Activated T-cell treated with anti-CD3 and anti-CD28 coated beads for 24 hours (primary cell): ENCODE measurements around the gene SMARCD1.

Experiments
- DNase-seq: peaks from one replicate; pipeline ENCODE4 v3.0.0-alpha.2; 2020; ENCODE audit warnings: low read depth

The SMARCD1 gene

DNA sequence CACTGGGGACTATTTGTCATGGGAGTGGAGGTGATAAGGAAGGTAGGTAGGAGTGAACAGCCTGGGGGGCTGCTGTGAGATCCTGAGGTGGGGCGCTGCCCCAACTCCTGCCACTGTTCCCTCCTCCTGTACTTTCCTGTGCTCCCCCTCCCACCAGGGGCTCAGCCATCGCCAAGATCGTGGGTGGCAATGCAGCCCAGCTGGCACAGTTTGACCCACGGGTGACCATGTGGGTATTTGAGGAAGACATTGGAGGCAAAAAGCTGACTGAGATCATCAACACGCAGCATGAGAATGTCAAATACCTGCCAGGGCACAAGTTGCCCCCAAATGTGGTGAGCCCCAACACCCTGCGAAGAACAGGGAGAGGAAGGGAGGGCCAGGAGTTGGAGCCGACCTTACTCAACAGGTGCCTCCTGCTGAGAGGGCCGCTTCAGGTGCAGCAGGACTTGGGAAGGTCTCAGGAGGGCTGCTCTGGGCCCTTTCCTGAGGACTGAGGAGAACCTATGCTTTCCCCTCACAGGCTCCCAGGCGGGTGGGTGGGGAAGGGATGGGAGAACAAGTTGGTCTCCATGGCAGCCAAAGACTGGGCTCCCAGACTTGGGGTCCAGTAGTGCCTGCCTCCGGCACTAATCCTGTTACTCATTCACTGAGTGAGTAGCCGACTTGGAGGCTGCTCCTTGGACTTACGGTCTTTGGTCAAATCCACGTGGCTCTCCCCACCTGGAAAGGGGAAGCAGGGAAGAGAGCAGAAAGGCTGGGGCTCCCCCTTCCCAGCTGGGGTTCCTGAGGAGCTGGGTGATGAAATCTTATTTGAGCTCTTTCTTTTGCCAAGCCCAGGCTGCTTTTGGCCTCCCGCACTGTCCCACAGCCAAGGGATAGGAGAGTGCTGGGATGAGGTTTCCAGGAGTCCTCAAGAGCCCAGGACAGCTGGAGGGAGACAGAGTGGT lies 19.6 kb downstream of the SMARCD1 start:
- no peak for DNase-seq

DNA sequence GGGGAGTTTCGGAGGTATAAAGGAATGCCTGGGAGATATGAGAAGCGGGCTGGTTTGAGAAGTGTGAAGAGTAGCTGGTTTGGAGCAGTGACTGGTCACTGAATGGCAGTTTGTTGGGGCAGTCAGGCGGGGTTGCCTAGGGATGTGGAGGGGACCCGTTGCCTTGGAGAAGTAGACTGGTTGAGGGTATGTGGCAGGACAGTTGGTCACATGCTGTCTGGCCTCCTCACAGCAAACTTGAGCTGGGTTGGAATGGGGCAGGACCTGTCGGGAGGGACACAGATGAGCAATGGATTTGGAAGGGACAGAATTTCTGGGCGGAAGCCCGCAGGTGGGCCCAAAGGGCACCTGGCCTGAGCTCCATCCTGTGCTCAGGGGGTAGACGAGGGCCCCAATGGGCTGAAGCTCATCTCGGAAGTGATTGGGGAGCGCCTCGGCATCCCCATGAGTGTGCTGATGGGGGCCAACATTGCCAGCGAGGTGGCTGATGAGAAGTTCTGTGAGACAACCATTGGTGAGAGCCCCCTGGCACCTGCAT lies 20.8 kb downstream of the SMARCD1 start:
- no peak for DNase-seq

DNA sequence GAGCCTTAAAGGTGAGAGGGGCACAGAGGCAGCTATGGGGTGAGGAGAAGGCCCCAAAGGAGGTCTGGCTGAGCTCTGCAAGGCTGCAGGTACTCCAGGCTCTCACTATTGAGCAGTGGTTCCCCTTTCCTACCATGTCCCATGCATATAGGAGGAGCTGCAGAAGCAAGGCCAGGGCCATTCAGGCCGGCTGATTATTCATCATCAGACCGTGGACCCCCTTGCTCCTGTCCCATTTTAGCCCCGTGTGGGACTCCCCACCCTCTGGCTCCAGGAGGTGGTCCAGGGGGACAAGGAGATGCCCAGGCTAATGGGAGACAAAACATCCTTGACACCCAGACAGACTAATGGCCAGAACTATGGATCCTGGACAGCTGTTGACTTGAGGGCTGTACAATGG lies 21.8 kb downstream of the SMARCD1 start:
- DNase-seq, result no peak

DNA sequence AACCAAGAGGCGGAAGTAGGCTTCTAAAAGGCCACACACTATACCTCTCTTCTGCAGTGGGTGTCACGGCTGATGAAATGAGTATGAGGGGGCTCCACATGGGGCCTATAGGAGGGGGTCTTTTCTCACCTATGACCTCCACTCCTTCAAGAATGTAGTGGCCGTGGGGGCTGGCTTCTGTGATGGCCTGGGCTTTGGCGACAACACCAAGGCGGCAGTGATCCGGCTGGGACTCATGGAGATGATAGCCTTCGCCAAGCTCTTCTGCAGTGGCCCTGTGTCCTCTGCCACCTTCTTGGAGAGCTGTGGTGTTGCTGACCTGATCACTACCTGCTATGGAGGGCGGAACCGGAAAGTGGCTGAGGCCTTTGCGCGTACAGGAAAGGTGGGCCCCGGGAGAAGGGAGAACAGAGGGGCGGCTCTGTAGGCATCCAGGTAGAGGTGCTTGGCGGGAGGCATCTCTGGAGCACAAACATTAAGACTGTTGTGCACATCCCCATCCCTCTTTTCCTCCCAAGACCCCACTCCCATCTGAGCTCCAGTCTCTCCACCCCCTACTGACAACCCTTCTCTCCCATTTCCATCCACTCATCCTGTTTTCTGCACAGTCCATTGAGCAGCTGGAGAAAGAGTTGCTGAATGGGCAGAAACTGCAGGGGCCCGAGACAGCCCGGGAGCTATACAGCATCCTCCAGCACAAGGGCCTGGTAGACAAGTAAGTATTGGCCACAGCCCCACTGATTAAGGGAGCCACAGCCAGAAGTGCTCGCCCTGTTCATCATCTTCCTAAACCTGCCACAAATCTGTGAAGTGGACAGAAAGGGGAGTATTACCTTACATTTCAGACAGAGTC lies 22.5 kb downstream of the SMARCD1 start:
- DNase-seq, result no peak

DNA sequence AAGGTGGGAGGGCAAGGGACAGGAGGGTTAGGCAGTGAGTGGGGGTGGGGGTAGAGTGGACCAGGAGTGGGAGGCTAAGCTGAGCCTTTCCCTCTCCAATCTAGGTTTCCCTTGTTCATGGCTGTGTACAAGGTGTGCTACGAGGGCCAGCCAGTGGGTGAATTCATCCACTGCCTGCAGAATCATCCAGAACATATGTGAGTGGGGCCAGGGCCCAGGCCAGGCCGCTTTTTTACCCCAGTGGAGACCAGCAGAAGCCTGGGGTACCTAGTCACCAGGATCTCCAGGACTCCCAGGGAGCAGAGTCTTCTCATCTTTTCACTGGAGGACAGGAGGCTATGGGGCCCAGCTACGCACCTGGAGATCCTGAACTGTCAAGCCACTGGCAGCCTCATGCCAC lies 24.2 kb downstream of the SMARCD1 start:
- DNase-seq, result no peak

DNA sequence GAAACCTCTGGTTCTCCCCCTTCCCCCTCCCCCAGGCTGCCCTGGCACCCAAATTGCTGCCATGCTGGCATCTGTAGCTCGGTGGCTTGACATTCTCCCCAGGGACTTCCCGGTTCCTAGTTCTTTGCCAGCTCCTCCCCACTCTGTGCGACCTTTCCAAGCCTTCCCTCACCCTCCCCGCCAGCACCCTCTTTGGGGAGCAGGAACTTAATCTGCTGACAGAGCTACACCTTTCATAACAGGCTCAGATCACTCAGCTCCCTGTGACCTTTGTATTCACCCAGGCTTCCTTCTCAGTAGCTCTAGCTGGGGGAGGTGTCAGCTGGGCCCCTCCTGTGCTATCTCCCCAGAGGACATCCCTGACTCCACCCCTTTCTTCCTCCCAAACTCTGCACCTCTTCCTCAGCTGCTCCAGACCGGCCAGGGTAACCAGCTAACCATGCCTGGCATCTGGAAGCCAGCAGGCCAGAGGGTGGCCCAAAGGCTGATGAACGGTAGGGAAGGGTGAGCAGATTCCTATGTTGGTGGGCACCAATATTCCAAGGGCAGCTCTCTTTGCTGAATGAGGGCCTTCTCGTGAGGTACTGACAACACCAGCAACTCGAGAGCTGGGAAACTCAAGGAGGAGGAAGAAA lies 25.1 kb downstream of the SMARCD1 start:
- DNase-seq, result no peak

DNA sequence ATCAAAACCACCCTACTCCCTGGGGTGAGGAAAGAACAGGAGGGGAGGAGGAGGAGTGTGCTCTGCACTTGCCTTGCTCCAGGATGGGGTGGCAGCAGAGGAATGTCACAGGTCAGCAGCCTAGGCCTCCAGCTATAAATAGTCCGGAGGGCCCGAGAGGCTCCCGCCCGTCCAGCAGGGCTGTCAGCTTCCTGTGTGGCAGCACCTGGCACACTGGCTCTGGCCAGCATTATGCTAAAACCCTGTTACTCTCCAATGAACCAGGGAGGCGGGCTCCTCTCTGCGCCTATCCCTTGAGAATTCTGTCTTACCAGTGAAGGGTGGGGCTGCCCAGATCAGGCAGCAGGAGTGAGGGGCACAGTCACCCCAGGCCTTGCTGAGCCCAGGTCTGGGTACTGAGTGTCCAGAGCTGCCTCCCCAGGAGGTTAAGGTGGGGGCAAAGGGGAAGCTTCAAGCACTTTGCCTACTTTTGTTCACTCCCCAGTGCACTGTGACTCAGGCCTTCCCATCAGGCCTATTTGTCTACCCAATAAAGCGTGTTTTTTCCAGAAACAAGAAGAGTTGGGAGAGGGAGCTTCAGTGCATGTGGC lies 25.7 kb downstream of the SMARCD1 start:
- no peak for DNase-seq

DNA sequence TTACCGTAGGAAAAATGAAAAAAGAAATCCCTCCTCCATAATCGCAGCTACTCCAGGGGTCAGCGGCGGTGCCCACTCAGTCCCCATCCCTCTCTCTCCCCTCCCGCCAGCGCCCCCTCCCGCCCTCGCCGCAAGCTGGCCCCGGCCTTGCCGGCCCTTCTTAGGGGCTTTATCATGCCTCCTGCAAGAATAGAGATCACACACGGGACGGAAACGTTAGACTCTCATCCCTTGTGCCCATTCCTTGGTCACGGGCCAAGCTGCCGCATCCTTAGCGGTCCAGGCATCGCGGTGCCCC lies 26.2 kb downstream of the SMARCD1 start:
- DNase-seq, result no peak

DNA sequence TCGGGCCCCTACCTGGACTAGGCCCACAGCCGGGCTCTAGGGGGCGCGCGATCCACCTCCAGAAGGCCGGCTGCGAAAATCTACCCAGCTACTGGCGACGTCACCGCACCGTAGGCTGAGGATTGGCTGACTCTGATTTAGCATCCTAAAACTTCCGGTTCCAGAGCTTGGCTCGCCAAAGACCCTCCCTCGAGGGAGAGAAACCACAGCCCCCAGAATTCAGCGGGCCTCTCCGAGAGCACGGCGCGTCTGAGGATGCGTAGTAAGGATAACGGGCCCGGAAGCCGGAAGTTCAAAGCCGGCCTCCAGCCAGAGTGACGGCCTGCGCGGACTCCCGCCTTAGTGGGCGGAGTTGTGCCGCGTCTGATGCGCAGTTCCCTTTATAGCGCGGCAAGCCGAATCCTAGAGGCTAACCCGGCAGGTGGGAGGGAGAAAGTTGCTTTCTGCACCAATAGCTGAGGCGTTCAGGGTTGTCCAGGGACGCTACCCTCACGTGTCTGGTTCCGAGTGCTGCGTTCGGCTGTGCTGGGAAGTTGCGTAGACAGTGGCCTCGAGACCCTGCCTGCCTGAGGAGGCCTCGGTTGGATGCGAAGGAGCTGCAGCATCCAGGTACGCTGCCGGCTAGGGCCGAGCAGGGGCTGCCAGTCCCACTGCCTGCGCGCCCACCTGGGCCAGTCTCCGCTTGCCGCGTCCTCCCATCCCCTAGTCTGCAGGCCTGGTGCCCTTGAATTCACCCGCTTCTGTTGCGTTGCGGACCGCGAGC lies 26.7 kb downstream of the SMARCD1 start, which contains the start of gene COX14:
Gene COX14, plus strand, starts transcription at position 544 of the 763 bp plus-strand sequence. CDS start 7,808 bp downstream, outside the sequence.
- peak; percentile 98 for DNase-seq

DNA sequence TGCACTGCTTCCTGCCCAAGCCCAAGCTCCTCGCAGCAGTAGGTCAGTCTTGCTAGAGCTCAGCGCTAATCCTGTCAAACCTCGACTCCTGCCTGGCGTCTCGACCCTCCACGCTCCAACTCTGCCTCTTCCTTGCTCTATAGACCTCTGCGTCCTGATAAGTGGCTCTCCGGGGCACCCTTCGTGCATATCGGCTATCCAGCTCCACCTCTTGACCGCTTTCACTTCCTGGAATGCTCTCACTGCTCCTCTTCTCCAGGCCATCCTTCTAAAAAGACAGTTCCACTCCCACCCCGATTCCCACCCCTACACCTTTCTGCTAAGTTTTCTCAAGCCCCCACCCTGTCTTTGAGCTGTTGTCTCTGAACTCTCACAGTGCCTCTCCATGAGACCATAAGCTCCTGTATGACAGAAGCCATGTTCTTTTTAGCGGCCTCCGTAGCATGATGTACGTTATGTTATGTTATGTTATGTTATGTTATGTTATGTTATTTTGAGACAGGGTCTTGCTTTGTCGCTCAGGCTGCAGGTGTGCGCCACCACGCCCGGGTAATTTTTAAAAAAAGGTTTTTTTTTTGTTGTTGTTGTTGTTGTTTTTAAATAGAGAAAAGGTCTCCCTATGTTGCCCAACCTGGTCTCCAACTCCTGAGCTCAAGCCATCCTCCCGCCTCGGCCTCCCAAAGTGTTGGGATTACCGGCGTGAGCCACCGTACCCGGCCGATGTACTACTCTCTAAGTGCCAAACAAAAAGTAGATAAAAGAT lies 27.5 kb downstream of the SMARCD1 start:
- DNase-seq, result no peak

DNA sequence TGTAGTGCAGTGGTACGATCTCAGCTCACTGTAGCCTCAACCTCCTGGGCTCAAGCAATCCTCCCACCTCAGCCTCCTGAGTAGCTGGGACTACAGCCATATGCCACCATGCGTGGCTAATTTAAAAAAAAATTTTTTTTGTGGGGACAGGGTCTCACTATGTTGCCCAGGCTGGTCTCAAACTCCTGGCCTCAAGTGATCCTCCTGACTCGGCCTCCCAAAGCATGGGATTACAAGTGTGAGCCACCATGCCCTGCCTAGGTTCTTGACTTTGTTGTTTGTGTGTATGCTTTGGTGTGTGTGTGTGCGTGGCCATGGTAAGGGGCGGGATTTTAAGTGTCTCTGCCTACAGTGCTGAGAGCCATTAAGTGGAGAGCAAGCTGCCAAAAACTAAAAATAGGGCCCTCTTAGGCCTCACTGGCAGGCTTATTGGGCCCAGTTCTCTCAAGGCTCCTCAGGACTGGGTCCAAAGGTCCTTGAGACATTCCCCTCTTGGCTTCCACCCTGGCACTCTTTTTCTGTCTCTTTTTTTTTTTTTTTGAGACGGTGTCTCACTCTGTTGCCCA lies 32.0 kb downstream of the SMARCD1 start:
- DNase-seq, result no peak

DNA sequence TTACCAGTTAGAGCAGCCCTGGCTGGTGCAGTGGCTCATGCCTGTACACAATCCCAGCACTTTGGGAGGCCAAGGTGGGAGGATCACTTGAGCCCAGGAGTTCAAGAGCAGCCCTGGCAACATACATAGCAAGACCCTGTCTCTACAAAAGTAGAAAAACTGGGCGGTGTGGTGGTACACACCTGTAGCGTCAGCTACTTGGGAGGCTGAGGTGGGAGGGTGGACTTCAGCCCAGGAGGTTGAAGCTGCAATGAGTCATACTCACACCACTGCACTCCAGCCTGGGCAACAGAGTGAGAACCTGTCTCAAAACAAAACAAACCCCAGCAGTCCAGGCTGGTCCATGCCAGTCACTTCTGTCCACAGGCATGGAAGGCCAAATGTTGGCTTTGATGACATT lies 34.2 kb downstream of the SMARCD1 start:
- DNase-seq, result no peak

DNA sequence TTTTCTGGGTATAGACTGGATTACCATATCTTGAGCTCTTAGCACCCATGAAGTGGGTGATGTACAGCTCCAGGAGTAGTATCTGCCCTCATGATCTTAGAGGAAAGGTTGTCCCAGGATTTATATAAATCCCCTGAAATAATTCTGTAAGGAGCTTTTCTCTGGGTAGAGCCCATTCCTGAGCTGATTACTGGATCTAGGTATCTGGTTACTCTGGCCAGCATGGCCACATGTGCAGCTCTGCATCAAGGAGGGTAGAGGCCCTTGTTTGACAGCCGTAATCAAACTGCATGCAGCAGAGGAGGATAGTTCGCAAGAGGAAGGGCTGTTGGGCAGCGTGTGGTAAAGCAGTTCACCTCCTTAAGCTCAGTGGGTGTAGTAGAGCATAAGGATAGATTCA lies 35.4 kb downstream of the SMARCD1 start:
- DNase-seq, result no peak

DNA sequence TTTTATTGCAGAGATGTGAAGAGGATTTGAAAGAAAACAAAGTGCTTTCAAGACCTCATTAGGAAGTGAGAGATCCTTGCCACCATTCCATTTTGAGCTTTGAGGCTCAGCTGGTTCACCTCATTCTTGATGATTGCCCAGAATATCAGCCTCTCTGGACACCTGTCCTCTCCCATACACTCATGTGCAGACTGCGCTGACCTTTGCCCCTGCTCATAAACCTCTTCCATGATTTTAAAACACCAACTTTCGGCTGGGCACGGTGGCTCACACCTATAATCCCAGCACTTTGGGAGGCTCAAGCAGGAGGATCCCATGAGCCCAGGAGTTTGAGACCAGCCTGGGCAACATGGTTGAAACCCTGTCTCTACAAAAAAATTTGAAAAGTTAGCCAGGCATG lies 35.8 kb downstream of the SMARCD1 start:
- DNase-seq, result no peak

DNA sequence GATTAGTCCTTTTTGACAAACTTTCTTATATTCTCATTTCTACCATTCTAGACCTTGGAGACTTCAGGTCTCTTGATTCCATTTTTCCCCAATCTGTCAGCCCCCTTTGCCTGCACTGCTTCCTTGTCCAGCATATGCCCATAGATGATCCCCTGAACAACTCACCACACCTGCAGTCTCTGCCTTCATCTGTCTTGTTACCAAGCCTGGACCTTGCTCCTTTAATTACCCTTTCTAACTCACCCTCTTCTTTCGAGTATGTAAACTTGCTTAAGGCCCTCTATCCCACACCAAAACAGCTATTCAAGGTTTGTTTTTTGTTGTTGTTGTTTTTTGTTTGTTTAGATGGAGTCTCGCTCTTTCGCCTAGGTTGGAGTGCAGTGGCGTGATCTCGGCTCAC lies 36.5 kb downstream of the SMARCD1 start:
- no peak for DNase-seq

DNA sequence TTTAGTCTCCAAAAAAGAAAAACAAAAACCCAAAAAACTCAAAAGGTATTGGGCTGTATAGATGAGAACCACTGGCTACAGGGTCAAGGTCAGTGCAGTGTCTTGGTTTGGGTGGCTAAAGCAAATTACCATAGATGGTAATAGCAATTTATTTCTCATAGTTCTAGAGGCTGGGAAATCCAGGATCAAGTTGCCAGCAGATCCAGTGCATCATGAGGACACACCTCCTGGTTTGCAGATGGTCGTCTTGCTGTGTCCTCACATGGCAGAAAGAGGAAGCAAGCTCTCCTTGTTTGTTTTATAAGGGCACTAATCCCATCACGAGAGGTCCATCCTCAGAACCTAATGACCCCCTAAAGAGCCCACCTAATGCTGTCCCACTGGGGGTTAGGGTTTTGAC lies 38.1 kb downstream of the SMARCD1 start:
- DNase-seq, result no peak

DNA sequence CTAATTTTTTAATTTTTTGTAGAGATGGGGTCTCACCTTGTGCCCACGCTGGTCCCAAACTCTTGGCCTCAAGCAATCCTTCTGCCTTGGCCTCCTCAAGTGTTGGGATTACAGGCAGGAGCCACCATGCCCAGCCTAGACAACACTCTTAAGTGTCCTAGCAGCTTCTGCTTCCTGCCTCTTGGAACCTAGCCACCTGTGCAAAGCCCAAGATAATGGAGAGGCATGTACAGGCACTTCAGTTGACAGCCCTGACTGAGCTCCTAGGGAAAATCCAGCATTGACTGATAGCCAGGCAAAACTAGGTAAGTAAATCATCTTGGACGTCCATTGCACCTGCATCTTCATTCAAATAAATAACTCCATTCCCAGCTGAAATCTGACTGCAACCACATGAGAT lies 42.4 kb downstream of the SMARCD1 start:
- no peak for DNase-seq

DNA sequence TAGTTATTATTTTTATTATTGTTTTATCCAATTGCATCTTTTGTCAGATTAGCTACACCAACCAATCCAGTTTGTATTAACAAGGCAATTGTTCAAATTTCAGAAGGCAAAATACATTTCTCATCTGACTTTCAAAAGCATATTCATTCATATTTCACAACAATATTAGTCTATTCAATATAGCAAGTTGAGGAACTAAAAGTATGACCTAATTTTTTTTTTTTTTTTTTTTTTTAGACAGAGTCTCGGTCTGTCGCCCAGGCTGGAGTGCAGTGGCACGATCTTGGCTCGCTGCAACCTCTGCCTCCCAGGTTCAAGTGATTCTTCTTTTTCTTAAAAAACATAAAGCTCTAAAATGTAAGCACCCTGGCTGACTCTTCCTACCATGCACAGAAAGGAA lies 44.1 kb downstream of the SMARCD1 start:
- no peak for DNase-seq

DNA sequence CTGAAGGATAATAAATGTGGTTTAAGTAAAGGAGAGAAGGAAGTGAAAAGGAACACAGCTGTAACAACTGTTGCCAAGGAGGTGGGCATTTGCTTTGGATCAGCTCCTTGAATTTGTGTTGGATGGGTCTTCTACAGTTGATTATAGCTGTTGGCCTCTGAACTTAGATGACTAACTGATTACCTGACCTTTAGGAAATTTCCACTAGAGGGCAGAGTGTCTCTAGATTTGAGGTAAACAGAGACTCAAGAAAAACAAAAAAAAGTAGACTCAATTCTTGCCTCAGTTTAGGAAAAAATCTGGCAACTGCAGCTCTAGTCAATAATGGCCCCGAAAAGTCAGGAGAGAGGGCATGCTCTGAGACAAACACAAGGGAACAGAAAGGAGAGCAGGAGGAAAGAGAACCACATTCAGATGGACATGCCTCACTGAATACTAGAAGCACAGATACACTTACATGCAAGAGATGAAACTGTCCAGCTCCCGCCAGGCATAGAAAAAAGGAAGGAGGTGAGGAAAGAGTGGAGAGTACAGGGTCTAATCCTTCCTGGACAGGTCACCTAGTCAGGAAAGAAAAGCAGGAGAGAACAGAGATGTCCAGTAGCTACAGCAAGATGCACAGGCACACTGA lies 47.5 kb downstream of the SMARCD1 start:
- DNase-seq, result no peak

DNA sequence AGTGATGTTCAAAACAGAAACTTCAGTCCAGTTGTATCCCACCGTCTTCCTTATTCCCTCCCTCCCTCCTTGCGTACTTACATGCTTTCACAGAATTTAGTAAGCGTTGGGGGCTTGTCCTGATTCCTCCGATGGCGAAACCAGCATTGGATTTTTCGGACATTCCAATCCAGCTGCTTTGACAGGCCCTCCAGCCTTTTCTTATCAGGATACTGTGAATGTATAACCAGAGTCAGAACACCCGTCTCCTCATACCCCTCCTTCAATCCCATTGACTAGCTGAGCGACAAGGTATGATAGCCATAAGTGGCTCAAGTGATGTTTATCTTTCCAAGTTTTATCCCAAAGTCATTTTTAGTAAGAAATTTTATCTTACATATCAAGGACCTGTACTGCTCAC lies 57.9 kb downstream of the SMARCD1 start:
- no peak for DNase-seq
